K562 (cell line): ENCODE measurements around the gene SURF4. TPM values are rescaled to one million over a fixed set of nuclear protein-coding genes. Genes with fewer than 3 reads are reported as not detected.

Experiments
- ADNP ChIP-seq: fragments of 200-800 bp; sonication (Bioruptor generic); IDR thresholded peaks from 2 replicates; pipeline ENCODE4 v1.6.1; 2016; ENCODE audit warnings: missing genetic modification characterization, missing compliant biosample characterization
- MAZ ChIP-seq, 2 experiments: fragments of 450-650 bp in 1 of 2; sonication (generic) in 1 of 2; formaldehyde crosslinking; IDR thresholded peaks in 1 of 2; conservative IDR thresholded peaks in 1 of 2; 2 replicates each; pipeline versions ENCODE4 v1.4.0 to v1.5.0; 2020; ENCODE audit warnings: mild to moderate bottlenecking in 1 of 2, missing genetic modification reagents in 1 of 2
- MYNN ChIP-seq, 2 experiments: sonication (generic); formaldehyde crosslinking in 1 of 2; IDR thresholded peaks; 2 replicates each; pipeline versions ENCODE4 v1.5.0 to v1.6.1; 2016 to 2020; ENCODE audit warnings: antibody characterized with exemption in 1 of 2, missing genetic modification reagents in 1 of 2
- NFYB ChIP-seq: IDR thresholded peaks from 2 replicates; pipeline ENCODE4 v1.6.1; 2011; ENCODE audit warnings: mild to moderate bottlenecking, moderate library complexity; ENCODE audit not compliant: insufficient read length; ENCODE audit errors: extremely low read depth
- ZNF318 ChIP-seq, 2 experiments: fragments of 450-650 bp; IDR thresholded peaks; 2 replicates each; pipeline ENCODE4 v1.6.1; 2016; ENCODE audit warnings: mild to moderate bottlenecking in 2 of 2, borderline replicate concordance in 1 of 2, low read depth in 1 of 2, moderate library complexity in 1 of 2
- polyA plus RNA-seq, 8 experiments: library from polyadenylated mRNA; depleted of rRNA in 4 of 8; stranded (reverse) in 5 of 8; unstranded in 3 of 8; fragments of >200 nt; fragmentation: Nextera tagmentation in 2 of 8; fragmentation: Illumina TruSeq in 1 of 8; extraction: Ambion mirVana in 2 of 8; extraction: Trizol in 1 of 8; gene quantifications; 2 replicates each; pipeline versions ENCODE4 v1.2.1 to v1.2.3, GENCODE V29; 2011 to 2014; ENCODE audit warnings: inconsistent platforms in 1 of 8, missing spikeins in 1 of 8
- total RNA-seq, 7 experiments: library from RNA; depleted of rRNA in 6 of 7; stranded (reverse); fragments of >200 nt in 6 of 7; fragmentation: Illumina TruSeq in 2 of 7; extraction: Trizol in 2 of 7; gene quantifications; 2 replicates each; pipeline versions ENCODE4 v1.2.1 to v1.2.3, GENCODE V29; 2011 to 2021; ENCODE audit warnings: low replicate concordance in 1 of 7
- TF ChIP-seq, protein P1 (sequence below): fragments of 250-450 bp; sonication (Bioruptor Pico); IDR thresholded peaks from 2 replicates; pipeline ENCODE4 v1.5.0; 2021

The SURF4 gene
- total and polyA plus RNA-seq, 9 of the 15 experiments (the other 6 are each of a cell fraction or from before 2014, with no cell fraction given): 8.4 to 176 (median 130) TPM

GRCh38 chr9:133321411-133321935 lies 54.4 kb downstream of the SURF4 start (continued):
- TF ChIP-seq ZNF318 (IDR thresholded peaks at IDR 0.05; ENCODE audit: borderline replicate concordance in 1 of 2, low read depth in 1 of 2): no peak
- TF ChIP-seq MYNN (IDR thresholded peaks at IDR 0.05): no peak
- no peak for TF ChIP-seq MYNN (CRISPR knock-in tag; IDR thresholded peaks at IDR 0.05)
- no peak for TF ChIP-seq MAZ (CRISPR knock-in tag; conservative IDR thresholded peaks at IDR 0.05 in 1 of 2, IDR thresholded peaks at IDR 0.05 in 1 of 2)
- TF ChIP-seq, protein P1, sequence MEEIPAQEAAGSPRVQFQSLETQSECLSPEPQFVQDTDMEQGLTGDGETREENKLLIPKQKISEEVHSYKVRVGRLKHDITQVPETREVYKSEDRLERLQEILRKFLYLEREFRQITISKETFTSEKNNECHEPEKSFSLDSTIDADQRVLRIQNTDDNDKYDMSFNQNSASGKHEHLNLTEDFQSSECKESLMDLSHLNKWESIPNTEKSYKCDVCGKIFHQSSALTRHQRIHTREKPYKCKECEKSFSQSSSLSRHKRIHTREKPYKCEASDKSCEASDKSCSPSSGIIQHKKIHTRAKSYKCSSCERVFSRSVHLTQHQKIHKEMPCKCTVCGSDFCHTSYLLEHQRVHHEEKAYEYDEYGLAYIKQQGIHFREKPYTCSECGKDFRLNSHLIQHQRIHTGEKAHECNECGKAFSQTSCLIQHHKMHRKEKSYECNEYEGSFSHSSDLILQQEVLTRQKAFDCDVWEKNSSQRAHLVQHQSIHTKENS (CRISPR knock-in tag): no peak
- no peak for TF ChIP-seq ADNP (tag)
- TF ChIP-seq NFYB: no peak
